K562 (cell line): ENCODE data around the gene ADCY9. TPM values are rescaled to one million over a fixed set of nuclear protein-coding genes. Genes with fewer than 3 reads are reported as not detected.

Source experiments
- ATAC-seq: fragments of 200-7000 bp; cut with Tn5 transposase; 3 replicates; pipeline ENCODE4 v1.9.1; 2020; ENCODE audit warnings: moderate library complexity
- BruUV-seq: library from RNA; stranded (reverse); fragments of 400-500 nt; replicated peaks from 2 replicates; lab custom pipeline; 2021; lab: Mats Ljungman, UMichigan
- CTCF ChIA-PET: fragments of 300-600 bp; formaldehyde crosslinking; extraction: SDS; loops from one replicate; lab custom pipeline; 2021; ENCODE audit warnings: low intra/inter-chr PET ratio; lab: Yijun Ruan, JAX
- POLR2A ChIA-PET: fragments of 300-600, 350-650 bp; sonication (Branson Sonifier 250); formaldehyde crosslinking; extraction: SDS; loops from one replicate; lab custom pipeline; 2021; ENCODE audit warnings: antibody characterized with exemption, inconsistent platforms; lab: Yijun Ruan, JAX
- DNase-seq, 4 experiments: peaks; one replicate each; pipeline versions ENCODE4 v3.0.0 to v3.0.0-alpha.2; 2011 to 2018; ENCODE audit warnings: low spot score in 3 of 4, mixed read lengths in 3 of 4; ENCODE audit errors: extremely low read depth in 1 of 4
- FAIRE-seq: peaks from 2 replicates; lab custom pipeline; 2011; peaks lifted over from hg19 to GRCh38; lab: Jason Lieb, UNC
- H2AFZ ChIP-seq: 2 replicates; pipeline ENCODE4 v1.6.0; 2011; ENCODE audit warnings: low read depth, low read length, control low read depth, inconsistent platforms
- H3K27ac ChIP-seq: fragments of 200-600 bp; 3 replicates; pipeline ENCODE4 v1.8.0; 2011; ENCODE audit warnings: low read depth, mild to moderate bottlenecking, control low read depth, inconsistent platforms, low read length, moderate library complexity, mixed read lengths; ENCODE audit errors: extremely low read depth
- H3K27me3 ChIP-seq, 2 experiments: fragments of 300-600 bp in 1 of 2; 2 replicates in 1 of 2; 3 replicates in 1 of 2; pipeline versions ENCODE4 v1.6.0 to v1.8.0; 2011; ENCODE audit warnings: inconsistent platforms in 2 of 2, low read length in 2 of 2, mild to moderate bottlenecking in 1 of 2, mixed read lengths in 1 of 2, moderate library complexity in 1 of 2; ENCODE audit not compliant: control insufficient read depth in 2 of 2, insufficient read depth in 2 of 2
- H3K36me3 ChIP-seq: fragments of 300-600 bp; 3 replicates; pipeline ENCODE4 v1.8.0; 2011; ENCODE audit warnings: mild to moderate bottlenecking, low read length, inconsistent platforms; ENCODE audit not compliant: control insufficient read depth, insufficient read depth
- H3K4me1 ChIP-seq, 2 experiments: fragments of 200-600 bp in 1 of 2; replicated peaks in 1 of 2; 2 replicates in 1 of 2; 3 replicates in 1 of 2; pipeline versions ENCODE4 v1.5.1 to v1.8.0; 2011; ENCODE audit warnings: inconsistent platforms in 2 of 2, low read length in 2 of 2, mild to moderate bottlenecking in 1 of 2, mixed read lengths in 1 of 2, moderate library complexity in 1 of 2; ENCODE audit not compliant: control insufficient read depth in 2 of 2, insufficient read depth in 2 of 2
- H3K4me2 ChIP-seq: 2 replicates; pipeline ENCODE4 v1.6.1; 2011; ENCODE audit warnings: low read length, control low read depth, inconsistent platforms, mixed read lengths; ENCODE audit not compliant: insufficient read depth
- H3K4me3 ChIP-seq: fragments of 200-600 bp; sonication (generic), shearing (Covaris generic); 2 replicates; pipeline ENCODE4 v1.5.1; 2016; ENCODE audit warnings: control low read depth, inconsistent platforms
- H3K79me2 ChIP-seq: fragments of 200-600 bp; 3 replicates; pipeline ENCODE4 v1.8.0; 2011; ENCODE audit warnings: low read length, inconsistent platforms; ENCODE audit not compliant: control insufficient read depth, insufficient read depth
- H3K9ac ChIP-seq, 2 experiments: 2 replicates each; pipeline versions ENCODE4 v1.6.0 to v1.6.1; 2011; ENCODE audit warnings: low read depth in 2 of 2, low read length in 2 of 2, control low read depth in 1 of 2, inconsistent platforms in 1 of 2, mild to moderate bottlenecking in 1 of 2, mixed read lengths in 1 of 2; ENCODE audit not compliant: insufficient read depth in 1 of 2
- H3K9me1 ChIP-seq: one replicate; pipeline ENCODE4 v1.6.0; 2011; ENCODE audit warnings: inconsistent platforms, mild to moderate bottlenecking, low read length, moderate library complexity; ENCODE audit not compliant: control insufficient read depth, insufficient read depth
- H3K9me3 ChIP-seq: replicated peaks from 2 replicates; pipeline ENCODE4 v1.5.1; 2011; ENCODE audit warnings: low read depth, low read length, inconsistent platforms; ENCODE audit not compliant: control insufficient read depth, insufficient read depth
- H4K20me1 ChIP-seq: replicated peaks from 2 replicates; pipeline ENCODE4 v1.6.1; 2011; ENCODE audit warnings: low read length, inconsistent platforms, mixed read lengths; ENCODE audit not compliant: control insufficient read depth, insufficient read depth
- ATF3 ChIP-seq, 2 experiments: fragments of 450-650 bp in 1 of 2; sonication (generic) in 1 of 2; formaldehyde crosslinking in 1 of 2; IDR thresholded peaks in 1 of 2; conservative IDR thresholded peaks in 1 of 2; 2 replicates each; pipeline versions ENCODE4 v1.6.1 to v1.8.1; 2016 to 2023; ENCODE audit warnings: mild to moderate bottlenecking in 2 of 2, moderate library complexity in 2 of 2, inconsistent platforms in 1 of 2, missing genetic modification reagents in 1 of 2
- CBFA2T2 ChIP-seq: fragments of 450-650 bp; conservative IDR thresholded peaks from 2 replicates; pipeline ENCODE4 v1.6.1; 2017; ENCODE audit warnings: mild to moderate bottlenecking
- CHAMP1 ChIP-seq: fragments of 450-650 bp; IDR thresholded peaks from 2 replicates; pipeline ENCODE4 v1.6.1; 2016; ENCODE audit warnings: mild to moderate bottlenecking
- CSDE1 ChIP-seq, 2 experiments: fragments of 450-650 bp; IDR thresholded peaks; 2 replicates each; pipeline ENCODE4 v1.6.1; 2016; ENCODE audit warnings: mild to moderate bottlenecking in 1 of 2
- FOXK1 ChIP-seq: sonication (generic); formaldehyde crosslinking; IDR thresholded peaks from 2 replicates; pipeline ENCODE4 v1.8.0; 2022; ENCODE audit warnings: missing genetic modification reagents, mild to moderate bottlenecking, borderline replicate concordance
- FUS ChIP-seq: fragments of 200-400 bp; formaldehyde crosslinking; optimal IDR thresholded peaks from 2 replicates; pipeline ENCODE3; 2017; ENCODE audit warnings: low read depth, low read length
- IRF9 ChIP-seq: fragments of 450-650 bp; IDR thresholded peaks from 2 replicates; pipeline ENCODE4 v1.6.1; 2016; ENCODE audit warnings: missing biosample characterization, missing genetic modification characterization
- NELFE ChIP-seq: IDR thresholded peaks from 2 replicates; pipeline ENCODE4 v1.6.1; 2011; ENCODE audit warnings: mild to moderate bottlenecking; ENCODE audit not compliant: insufficient read depth, insufficient read length
- NFIC ChIP-seq: fragments of 450-650 bp; IDR thresholded peaks from 2 replicates; pipeline ENCODE4 v1.6.1; 2017; ENCODE audit warnings: mild to moderate bottlenecking, inconsistent platforms
- RNF219 ChIP-seq: fragments of 250-450 bp; sonication (Bioruptor Pico); IDR thresholded peaks from 2 replicates; pipeline ENCODE4 v1.5.0; 2022; ENCODE audit warnings: mild to moderate bottlenecking
- YBX1 ChIP-seq: fragments of 450-650 bp; IDR thresholded peaks from 2 replicates; pipeline ENCODE4 v1.7.1; 2016; ENCODE audit warnings: mild to moderate bottlenecking
- ZNF134 ChIP-seq: fragments of 250-450 bp; sonication (Bioruptor Pico); conservative IDR thresholded peaks from 2 replicates; pipeline ENCODE4 v1.4.0; 2020
- ZNF232 ChIP-seq: sonication (generic); formaldehyde crosslinking; IDR thresholded peaks from 2 replicates; pipeline ENCODE4 v1.8.0; 2022; ENCODE audit warnings: mild to moderate bottlenecking, missing genetic modification reagents
- ZNF274 ChIP-seq: IDR thresholded peaks from 2 replicates; pipeline ENCODE4 v1.6.1; 2011; ENCODE audit warnings: low read depth, mild to moderate bottlenecking, low read length, moderate library complexity, borderline replicate concordance
- ZNF347 ChIP-seq: fragments of 450-650 bp; formaldehyde crosslinking; IDR thresholded peaks from 2 replicates; pipeline ENCODE4 v1.4.0; 2020; ENCODE audit warnings: low read depth, mild to moderate bottlenecking, moderate library complexity
- ZNF507 ChIP-seq: conservative IDR thresholded peaks from 2 replicates; pipeline ENCODE4 v1.6.1; 2017; ENCODE audit warnings: missing genetic modification characterization, missing compliant biosample characterization
- WGBS: fragments of 100-300 bp; shearing (Covaris generic); methylation state at CpG from one replicate; pipeline ENCODE4 v1.1.6; 2016; ENCODE audit warnings: low coverage, mixed read lengths; ENCODE audit not compliant: insufficient coverage; ENCODE audit errors: missing lambda C conversion rate; 5-methylcytosine and 5-hydroxymethylcytosine counted together
- in situ Hi-C: fragments of 300-500 bp; cut with MboI; formaldehyde crosslinking; loops from 4 replicates; pipeline ENCODE4 v1.15.0; 2018; ENCODE audit warnings: inconsistent platforms, mixed read lengths
- intact Hi-C: fragments of 100-400 bp; cut with micrococcal nuclease; formaldehyde crosslinking; loops from 2 replicates; pipeline ENCODE4 v1.14.2; 2022
- polyA plus RNA-seq, 8 experiments: library from polyadenylated mRNA; depleted of rRNA in 4 of 8; stranded (reverse) in 5 of 8; unstranded in 3 of 8; fragments of >200 nt; fragmentation: Nextera tagmentation in 2 of 8; fragmentation: Illumina TruSeq in 1 of 8; extraction: Ambion mirVana in 2 of 8; extraction: Trizol in 1 of 8; gene quantifications; 2 replicates each; pipeline versions ENCODE4 v1.2.1 to v1.2.3, GENCODE V29; 2011 to 2014; ENCODE audit warnings: inconsistent platforms in 1 of 8, missing spikeins in 1 of 8
- total RNA-seq, 7 experiments: library from RNA; depleted of rRNA in 6 of 7; stranded (reverse); fragments of >200 nt in 6 of 7; fragmentation: Illumina TruSeq in 2 of 7; extraction: Trizol in 2 of 7; gene quantifications; 2 replicates each; pipeline versions ENCODE4 v1.2.1 to v1.2.3, GENCODE V29; 2011 to 2021; ENCODE audit warnings: low replicate concordance in 1 of 7

ADCY9 gene
- total and polyA plus RNA-seq, 9 of the 15 experiments (the other 6 are each of a cell fraction or from before 2014, with no cell fraction given): 0.03 to 0.29 (median 0.17) TPM

GRCh38 chr16:4021070-4021779, 95.0 kb downstream of the ADCY9 start:
- intact Hi-C loops (no loop called here), in situ Hi-C loops (no loop called here)
- Histone ChIP-seq H4K20me1 (no peaks in the 10 kb centered on the region; the same call in 1 of the 2 replicates), H3K4me3 (no peak overlapping the region), H3K9ac (no peak overlapping the region), H2AFZ (no peak overlapping the region), H3K36me3 (no peaks in the 10 kb centered on the region), H3K27me3 (peaks cover 9 to 65% of the 10 kb centered on the region in 2 experiments), H3K9me1 (no peaks in the 10 kb centered on the region), H3K4me2 (no peak overlapping the region), H3K79me2 (no peaks in the 10 kb centered on the region), H3K9me3 (no peaks in the 10 kb centered on the region), H3K4me1 (peaks cover 0 to 3% of the 10 kb centered on the region in 2 experiments; a peak in 2 of 5 replicates), H3K27ac (no peak overlapping the region)
- FAIRE-seq: no peak
- ChIA-PET POLR2A (interaction anchor here (1.0 to 1.8 kb wide), 2 partner anchors 9 to 31 kb away, joined by 3 to 5 read pairs; no protein-coding TSS in a partner anchor), CTCF (no interaction called here)
- no peak for ATAC-seq
- DNase-seq: no peak
- no TSS peak for BruUV-seq
- 16% methylated on average over 14 of the region's 14 CpGs for WGBS
- TF ChIP-seq ZNF134 (CRISPR knock-in tag) (no peak), RNF219 (no peak), ATF3 (IDR thresholded peaks at IDR 0.05) (no peak), ATF3 (CRISPR knock-in tag; conservative IDR thresholded peaks at IDR 0.05) (no peak), CBFA2T2 (no peak), ZNF274 (no peak), CSDE1 (IDR thresholded peaks at IDR 0.05) (no peak), ZNF232 (no peak), FUS (no peak), NELFE (no peak), FOXK1 (CRISPR knock-in tag) (no peak), CHAMP1 (no peak), YBX1 (no peak), ZNF347 (no peak), ZNF507 (tag) (no peak), NFIC (no peak), IRF9 (tag) (no peak)
